Neural cell (in vitro differentiated cells): ENCODE data around the gene CASP6. TPM values are rescaled to one million over a fixed set of nuclear protein-coding genes. Genes with fewer than 3 reads are reported as not detected.

Experiments
- H2AFZ ChIP-seq: fragments of 200-600, 300-800 bp; sonication (generic), shearing (Covaris generic); 2 replicates; pipeline ENCODE4 v1.6.0; 2014; ENCODE audit warnings: low read depth, mild to moderate bottlenecking, antibody characterized with exemption, low read length, moderate library complexity
- H3F3A ChIP-seq: fragments of 200-600 bp; shearing (Covaris generic); 2 replicates; pipeline ENCODE4 v1.6.1; 2016; ENCODE audit warnings: mild to moderate bottlenecking, moderate library complexity, mixed read lengths, antibody characterized with exemption, low read length; ENCODE audit not compliant: insufficient read depth, poor library complexity, severe bottlenecking
- H3K27ac ChIP-seq: fragments of 200-600, 300-800 bp; sonication (generic), shearing (Covaris generic); 2 replicates; pipeline ENCODE4 v1.5.1; 2014; ENCODE audit warnings: mild to moderate bottlenecking, low read length, moderate library complexity
- H3K27me3 ChIP-seq: fragments of 300-800, 200-600 bp; sonication (generic), shearing (Covaris generic); 2 replicates; pipeline ENCODE4 v1.6.0; 2014; ENCODE audit warnings: mild to moderate bottlenecking, low read depth, low read length, moderate library complexity; ENCODE audit not compliant: insufficient read depth
- H3K36me3 ChIP-seq: fragments of 300-800, 200-600 bp; sonication (generic), shearing (Covaris generic); 2 replicates; pipeline ENCODE4 v1.5.1; 2014; ENCODE audit warnings: mild to moderate bottlenecking, antibody characterized with exemption, low read length, moderate library complexity; ENCODE audit not compliant: insufficient read depth
- H3K4me2 ChIP-seq: fragments of 300-800, 200-600 bp; sonication (generic), shearing (Covaris generic); 2 replicates; pipeline ENCODE4 v1.6.0; 2014; ENCODE audit warnings: mild to moderate bottlenecking, low read length
- H3K4me3 ChIP-seq: fragments of 300-800, 200-600 bp; sonication (generic), shearing (Covaris generic); 2 replicates; pipeline ENCODE4 v1.5.1; 2014; ENCODE audit warnings: mild to moderate bottlenecking, low read length, moderate library complexity
- H3K79me2 ChIP-seq: fragments of 200-600 bp; shearing (Covaris generic); replicated peaks from 2 replicates; pipeline ENCODE4 v1.6.0; 2014; ENCODE audit warnings: mild to moderate bottlenecking, low read length, moderate library complexity; ENCODE audit not compliant: insufficient read depth
- H3K9ac ChIP-seq: fragments of 300-800, 200-600 bp; sonication (generic), shearing (Covaris generic); 2 replicates; pipeline ENCODE4 v1.6.1; 2016; ENCODE audit warnings: mild to moderate bottlenecking, low read length, mixed read lengths
- H3K9me2 ChIP-seq: fragments of 200-600 bp; shearing (Covaris generic); 2 replicates; pipeline ENCODE4 v1.6.1; 2016; ENCODE audit warnings: mild to moderate bottlenecking, low read length, mixed read lengths; ENCODE audit not compliant: insufficient read depth
- H3K9me3 ChIP-seq: fragments of 200-600, 300-800 bp; sonication (generic), shearing (Covaris generic); 2 replicates; pipeline ENCODE4 v1.6.1; 2016; ENCODE audit warnings: mild to moderate bottlenecking, mixed run types, low read length, moderate library complexity, mixed read lengths
- H4K20me1 ChIP-seq: fragments of 200-600 bp; shearing (Covaris generic); 2 replicates; pipeline ENCODE4 v1.6.1; 2016; ENCODE audit warnings: mild to moderate bottlenecking, mixed run types; ENCODE audit not compliant: insufficient read depth
- CTCF ChIP-seq: fragments of 450-650 bp; IDR thresholded peaks from 2 replicates; pipeline ENCODE4 v1.5.1; 2014; ENCODE audit warnings: antibody characterized with exemption, mild to moderate bottlenecking, moderate library complexity; ENCODE audit not compliant: poor library complexity, severe bottlenecking
- EP300 ChIP-seq: fragments of 450-650 bp; conservative IDR thresholded peaks from 2 replicates; pipeline ENCODE4 v1.6.1; 2014; ENCODE audit warnings: antibody characterized with exemption, mild to moderate bottlenecking, moderate library complexity; ENCODE audit not compliant: poor library complexity, severe bottlenecking
- EZH2 ChIP-seq: fragments of 200-600, 300-800 bp; shearing (Covaris generic), sonication (generic); IDR thresholded peaks from 2 replicates; pipeline ENCODE4 v1.6.1; 2014; ENCODE audit warnings: antibody characterized with exemption, low read length, borderline replicate concordance, mild to moderate bottlenecking; ENCODE audit not compliant: insufficient read depth, poor library complexity, severe bottlenecking
- MXI1 ChIP-seq: fragments of 450-650 bp; conservative IDR thresholded peaks from 2 replicates; pipeline ENCODE4 v1.6.1; 2014; ENCODE audit warnings: antibody characterized with exemption, mild to moderate bottlenecking; ENCODE audit not compliant: poor library complexity, severe bottlenecking
- POLR2AphosphoS5 ChIP-seq: IDR thresholded peaks from 2 replicates; pipeline ENCODE4 v1.6.1; 2012
- RAD21 ChIP-seq: fragments of 450-650 bp; conservative IDR thresholded peaks from 2 replicates; pipeline ENCODE4 v1.6.1; 2014; ENCODE audit warnings: antibody characterized with exemption, mild to moderate bottlenecking, moderate library complexity
- SMC3 ChIP-seq: fragments of 450-650 bp; conservative IDR thresholded peaks from 2 replicates; pipeline ENCODE4 v1.6.1; 2014; ENCODE audit warnings: antibody characterized with exemption, mild to moderate bottlenecking, moderate library complexity; ENCODE audit not compliant: poor library complexity
- TAF1 ChIP-seq: IDR thresholded peaks from 2 replicates; pipeline ENCODE4 v1.6.1; 2012; ENCODE audit warnings: low read depth
- polyA plus RNA-seq: library from polyadenylated mRNA; depleted of rRNA; stranded (reverse); fragments of >200 nt; gene quantifications from 2 replicates; pipeline ENCODE4 v1.2.3, GENCODE V29; 2014
- TF ChIP-seq, protein P1 (sequence below): IDR thresholded peaks from 2 replicates; pipeline ENCODE4 v1.6.1; 2012; ENCODE audit warnings: borderline replicate concordance

CASP6 gene
- polyA plus RNA-seq, 1 donor from 2014 or later, result 5.1 TPM

- H3K9me2 ChIP-seq, result no peaks in the 10 kb centered on the region
- TF ChIP-seq MXI1, result no peak
- TF ChIP-seq RAD21, result no peak
- no peak for TF ChIP-seq EP300
- no peak for TF ChIP-seq TAF1
- TF ChIP-seq CTCF, result no peak
- no peak for TF ChIP-seq EZH2
- TF ChIP-seq, protein P1, sequence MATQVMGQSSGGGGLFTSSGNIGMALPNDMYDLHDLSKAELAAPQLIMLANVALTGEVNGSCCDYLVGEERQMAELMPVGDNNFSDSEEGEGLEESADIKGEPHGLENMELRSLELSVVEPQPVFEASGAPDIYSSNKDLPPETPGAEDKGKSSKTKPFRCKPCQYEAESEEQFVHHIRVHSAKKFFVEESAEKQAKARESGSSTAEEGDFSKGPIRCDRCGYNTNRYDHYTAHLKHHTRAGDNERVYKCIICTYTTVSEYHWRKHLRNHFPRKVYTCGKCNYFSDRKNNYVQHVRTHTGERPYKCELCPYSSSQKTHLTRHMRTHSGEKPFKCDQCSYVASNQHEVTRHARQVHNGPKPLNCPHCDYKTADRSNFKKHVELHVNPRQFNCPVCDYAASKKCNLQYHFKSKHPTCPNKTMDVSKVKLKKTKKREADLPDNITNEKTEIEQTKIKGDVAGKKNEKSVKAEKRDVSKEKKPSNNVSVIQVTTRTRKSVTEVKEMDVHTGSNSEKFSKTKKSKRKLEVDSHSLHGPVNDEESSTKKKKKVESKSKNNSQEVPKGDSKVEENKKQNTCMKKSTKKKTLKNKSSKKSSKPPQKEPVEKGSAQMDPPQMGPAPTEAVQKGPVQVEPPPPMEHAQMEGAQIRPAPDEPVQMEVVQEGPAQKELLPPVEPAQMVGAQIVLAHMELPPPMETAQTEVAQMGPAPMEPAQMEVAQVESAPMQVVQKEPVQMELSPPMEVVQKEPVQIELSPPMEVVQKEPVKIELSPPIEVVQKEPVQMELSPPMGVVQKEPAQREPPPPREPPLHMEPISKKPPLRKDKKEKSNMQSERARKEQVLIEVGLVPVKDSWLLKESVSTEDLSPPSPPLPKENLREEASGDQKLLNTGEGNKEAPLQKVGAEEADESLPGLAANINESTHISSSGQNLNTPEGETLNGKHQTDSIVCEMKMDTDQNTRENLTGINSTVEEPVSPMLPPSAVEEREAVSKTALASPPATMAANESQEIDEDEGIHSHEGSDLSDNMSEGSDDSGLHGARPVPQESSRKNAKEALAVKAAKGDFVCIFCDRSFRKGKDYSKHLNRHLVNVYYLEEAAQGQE, result no peak
- TF ChIP-seq POLR2AphosphoS5, result no peak
- TF ChIP-seq SMC3, result no peak
- H3K36me3 ChIP-seq, result no peaks in the 10 kb centered on the region
- H3K4me2 ChIP-seq, result no peak overlapping the region
- H3K9me3 ChIP-seq, result no peaks in the 10 kb centered on the region
- H4K20me1 ChIP-seq, result no peaks in the 10 kb centered on the region
- no peaks in the 10 kb centered on the region for H3K27me3 ChIP-seq
- H3F3A ChIP-seq, result no peaks in the 10 kb centered on the region
- H3K27ac ChIP-seq, result no peak overlapping the region
- H3K4me3 ChIP-seq, result no peak overlapping the region
- H2AFZ ChIP-seq, result no peak overlapping the region
- no peaks in the 10 kb centered on the region for H3K79me2 ChIP-seq
- no peak overlapping the region for H3K9ac ChIP-seq
These were observed 48.6 kb upstream of the CASP6 start for GRCh38 chr4:109751852-109752251.

DNA sequence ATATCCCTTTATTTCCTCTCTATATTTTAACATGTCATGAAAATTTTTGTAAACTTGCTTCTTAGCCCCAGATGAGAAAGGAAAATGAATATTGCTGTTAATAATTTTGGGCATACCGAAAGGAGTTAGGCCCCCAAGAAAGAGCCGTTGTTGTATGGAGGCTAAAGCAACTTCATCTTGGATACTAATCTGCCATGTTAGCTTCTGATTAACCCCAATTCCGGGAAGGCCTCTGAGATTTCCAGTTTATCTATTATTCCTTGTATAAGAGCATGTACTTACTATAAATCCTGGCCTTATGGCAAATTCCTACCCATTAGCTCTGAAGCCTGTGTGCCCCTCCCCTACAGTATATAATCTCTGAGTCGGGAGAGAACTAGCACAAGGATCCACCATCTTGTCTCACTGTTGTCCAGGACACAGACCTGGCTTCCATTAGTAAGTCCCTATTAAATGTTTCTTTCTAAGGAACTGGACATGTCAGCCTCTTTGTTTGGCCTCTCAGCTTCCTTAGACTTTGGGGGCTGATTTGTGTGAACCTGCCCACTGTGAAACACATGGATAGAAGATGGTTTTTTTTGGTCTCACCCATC lies 47.5 kb upstream of the CASP6 start:
- Histone ChIP-seq H3K9ac (no peak overlapping the region), H3K4me2 (no peak overlapping the region), H3K79me2 (no peaks in the 10 kb centered on the region), H3K27me3 (no peaks in the 10 kb centered on the region), H3K9me3 (no peaks in the 10 kb centered on the region), H3K4me3 (no peak overlapping the region), H3K36me3 (no peaks in the 10 kb centered on the region), H4K20me1 (no peaks in the 10 kb centered on the region), H2AFZ (no peak overlapping the region), H3K9me2 (no peaks in the 10 kb centered on the region), H3F3A (no peaks in the 10 kb centered on the region), H3K27ac (no peak overlapping the region)
- TF ChIP-seq MXI1, result no peak
